Stomach (tissue), 9 donors: ENCODE measurements around the gene ACTN1. TPM values are rescaled to one million over a fixed set of nuclear protein-coding genes. Genes with fewer than 3 reads are reported as not detected.
A peak's percentile ranks its signal among the peaks of the same experiment; 100 is the strongest.

Experiments
- DNase-seq, 2 donors: peaks; one replicate each; pipeline versions ENCODE4 v3.0.0 to v3.0.0-alpha.2; 2013 to 2019
- H3K27ac ChIP-seq, 5 donors: fragments of 200-600 bp in 4 of 5; sonication (generic) in 4 of 5; one replicate each; pipeline ENCODE4 v1.5.1; 2013 to 2019; ENCODE audit warnings: mild to moderate bottlenecking in 1 of 5, moderate library complexity in 1 of 5
- H3K27me3 ChIP-seq, 3 donors: fragments of 200-600 bp; sonication (generic); one replicate each; pipeline ENCODE4 v1.5.1; 2017 to 2019; ENCODE audit warnings: mixed run types in 1 of 3
- H3K36me3 ChIP-seq, 4 donors: fragments of 200-600 bp; sonication (generic); 1 replicate in 3 of 4; 2 replicates in 1 of 4; pipeline ENCODE4 v1.5.1; 2016 to 2019
- H3K4me1 ChIP-seq, 4 donors: fragments of 200-600 bp; sonication (generic); one replicate each; pipeline ENCODE4 v1.5.1; 2016 to 2019
- H3K4me3 ChIP-seq, 4 donors: fragments of 200-600 bp; sonication (generic) in 3 of 4; one replicate each; pipeline ENCODE4 v1.5.1; 2016 to 2019; ENCODE audit warnings: mild to moderate bottlenecking in 1 of 4
- H3K9me3 ChIP-seq, 4 donors: fragments of 200-600 bp; sonication (generic); one replicate each; pipeline ENCODE4 v1.5.1; 2016 to 2019
- CTCF ChIP-seq, 7 experiments: fragments of 450-650 bp in 4 of 7; fragments of 200-600 bp in 3 of 7; sonication (generic) in 3 of 7; IDR thresholded peaks; one replicate each; pipeline ENCODE4 v1.5.1; 2016 to 2019; ENCODE audit warnings: antibody characterized with exemption in 7 of 7, control low read depth in 2 of 7, mild to moderate bottlenecking in 1 of 7
- EP300 ChIP-seq: sonication (generic); formaldehyde crosslinking; IDR thresholded peaks from one replicate; pipeline ENCODE4 v1.6.1; 2017; ENCODE audit warnings: antibody characterized with exemption
- POLR2A ChIP-seq, 4 donors: fragments of 450-650 bp; IDR thresholded peaks; one replicate each; pipeline ENCODE4 v1.6.1; 2016; ENCODE audit warnings: antibody characterized with exemption in 4 of 4, control low read depth in 2 of 4, mild to moderate bottlenecking in 1 of 4, moderate library complexity in 1 of 4
- POLR2AphosphoS5 ChIP-seq, 3 donors: sonication (generic); formaldehyde crosslinking; IDR thresholded peaks; one replicate each; pipeline ENCODE4 v1.6.1; 2016; ENCODE audit warnings: antibody characterized with exemption in 3 of 3
- WGBS, 5 donors: extraction: QIAGEN DNeasy Blood & Tissue Kit in 3 of 5; methylation state at CpG; one replicate each; pipeline versions ENCODE4 v1.1.5 to v1.1.7; 2013 to 2018; 5-methylcytosine and 5-hydroxymethylcytosine counted together
- intact Hi-C: fragments of 100-400 bp; cut with DNase I; formaldehyde crosslinking; loops from one replicate; pipeline ENCODE4 v1.15.1; 2023; ENCODE audit warnings: low total_unique reads
- polyA plus RNA-seq, 3 donors: library from polyadenylated mRNA; stranded (reverse); fragments of 200-250 nt; gene quantifications; one replicate each; pipeline ENCODE4 v1.2.3, GENCODE V29; 2013
- total RNA-seq, 5 donors: library from RNA; depleted of rRNA; stranded (reverse); fragments of >200 nt; gene quantifications; one replicate each; pipeline versions ENCODE4 v1.1.0 to v1.2.3, GENCODE V29; 2014 to 2016
- donor health status: healthy with polysubstance abuse.
- donor health status: Bipolar disorder and iron deficiency.
- donor health status: healthy.

Gene ACTN1
- total and polyA plus RNA-seq, 8 donors, result 25.7 to 504 (median 196) TPM

- H3K36me3 ChIP-seq, result no peaks in the 10 kb centered on the region
- no peaks in the 10 kb centered on the region for H3K9me3 ChIP-seq
- H3K4me3 ChIP-seq, result peak overlapping the region in 1 of 4 donors; percentile 28
- peaks cover 82 to 100% (median 94%) of the 10 kb centered on the region in 4 donors for H3K4me1 ChIP-seq
- peak in 1 of 2 donors; percentile 49 for DNase-seq
- H3K27me3 ChIP-seq, result no peaks in the 10 kb centered on the region
- intact Hi-C loops, result no loop called here
- TF ChIP-seq EP300, result no peak
- no peak for TF ChIP-seq CTCF (IDR thresholded peaks at IDR 0.05)
- TF ChIP-seq POLR2A (IDR thresholded peaks at IDR 0.05), result no peak
- no peak for TF ChIP-seq POLR2AphosphoS5 (IDR thresholded peaks at IDR 0.05)
- peak overlapping the region; percentile 79 to 91 (median 85) for H3K27ac ChIP-seq
- 51 to 63% (median 54%) methylated on average over 11 of the region's 11 CpGs for WGBS, 5 donors
Measured at GRCh38 chr14:68939181-68939892, 39.8 kb downstream of the ACTN1 start.

DNA sequence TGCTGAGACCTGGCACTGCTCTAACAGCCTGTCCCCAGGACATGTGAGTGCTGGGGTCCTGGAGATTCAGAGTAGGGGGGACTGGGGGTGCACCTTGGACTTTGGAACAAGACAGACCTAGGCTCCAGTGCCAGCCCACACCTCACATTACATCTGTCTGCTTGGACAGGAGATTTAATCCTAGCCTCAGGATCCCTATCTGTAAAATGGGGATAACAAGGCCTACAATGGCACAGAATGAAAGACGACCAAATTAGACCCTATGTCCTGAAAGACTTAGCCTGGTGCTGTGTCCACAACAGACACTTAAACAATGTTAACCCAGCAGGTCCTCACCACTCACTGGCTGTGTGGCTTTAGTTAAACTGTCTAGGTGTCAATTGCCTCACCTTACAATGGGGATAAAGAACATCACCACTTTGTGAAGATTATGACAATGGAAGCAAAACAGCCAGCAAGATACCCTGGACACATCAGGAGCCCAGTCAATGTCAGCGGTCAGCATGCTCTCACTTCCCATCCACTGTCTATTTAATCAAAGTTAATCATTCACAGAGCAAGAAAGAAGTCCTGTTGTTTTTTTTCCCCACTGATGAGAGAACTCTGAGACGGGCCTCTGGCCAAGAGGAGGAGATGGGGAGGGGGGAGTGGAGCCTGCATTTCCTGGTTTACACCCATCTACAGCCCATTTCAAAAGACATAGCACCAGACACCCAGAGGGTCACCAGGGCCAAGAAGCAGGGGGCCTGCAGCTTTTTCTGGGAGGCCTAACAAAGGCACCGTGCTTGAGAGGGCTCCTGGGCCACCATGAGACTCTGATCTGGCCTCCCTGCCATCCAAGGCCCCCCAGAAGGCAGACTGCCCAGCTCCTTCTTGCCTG, 40.6 kb downstream of the ACTN1 start:
- peaks cover 81 to 99% (median 95%) of the 10 kb centered on the region in 4 donors for H3K4me1 ChIP-seq
- intact Hi-C loops, result no loop called here
- H3K27me3 ChIP-seq, result no peaks in the 10 kb centered on the region
- peak; percentile 67 to 85 for DNase-seq
- H3K9me3 ChIP-seq, result no peaks in the 10 kb centered on the region
- TF ChIP-seq EP300, result no peak
- no peak for TF ChIP-seq POLR2A (IDR thresholded peaks at IDR 0.05)
- TF ChIP-seq POLR2AphosphoS5 (IDR thresholded peaks at IDR 0.05), result no peak
- no peak for TF ChIP-seq CTCF (IDR thresholded peaks at IDR 0.05)
- peak overlapping the region; percentile 79 to 91 (median 85) for H3K27ac ChIP-seq
- 19 to 44% (median 26%) methylated on average over 4 of the region's 4 CpGs for WGBS, 5 donors
- H3K4me3 ChIP-seq, result peak overlapping the region in 1 of 4 donors; percentile 28
- H3K36me3 ChIP-seq, result no peaks in the 10 kb centered on the region

GRCh38 chr14:68937471-68938270, 41.4 kb downstream of the ACTN1 start:
- Histone ChIP-seq H3K27ac (peak overlapping the region; percentile 63 to 91 (median 85)), H3K4me1 (peaks cover 81 to 99% (median 92%) of the 10 kb centered on the region in 4 donors), H3K36me3 (no peaks in the 10 kb centered on the region), H3K27me3 (no peaks in the 10 kb centered on the region), H3K9me3 (no peaks in the 10 kb centered on the region), H3K4me3 (peak overlapping the region in 1 of 4 donors; percentile 28)
- TF ChIP-seq POLR2AphosphoS5 (IDR thresholded peaks at IDR 0.05), result peak; percentile 85 to 91 (median 86)
- TF ChIP-seq CTCF (IDR thresholded peaks at IDR 0.05), result peak in 3 of 7 experiments; percentile 15 to 47 (median 22)
- TF ChIP-seq POLR2A (IDR thresholded peaks at IDR 0.05), result no peak
- TF ChIP-seq EP300, result peak; percentile 87
- DNase-seq, result peak; percentile 76 to 84
- intact Hi-C loops, result no loop called here
- 24 to 43% (median 37%) methylated on average over 7 to 11 of the region's 11 CpGs for WGBS, 5 donors

DNA sequence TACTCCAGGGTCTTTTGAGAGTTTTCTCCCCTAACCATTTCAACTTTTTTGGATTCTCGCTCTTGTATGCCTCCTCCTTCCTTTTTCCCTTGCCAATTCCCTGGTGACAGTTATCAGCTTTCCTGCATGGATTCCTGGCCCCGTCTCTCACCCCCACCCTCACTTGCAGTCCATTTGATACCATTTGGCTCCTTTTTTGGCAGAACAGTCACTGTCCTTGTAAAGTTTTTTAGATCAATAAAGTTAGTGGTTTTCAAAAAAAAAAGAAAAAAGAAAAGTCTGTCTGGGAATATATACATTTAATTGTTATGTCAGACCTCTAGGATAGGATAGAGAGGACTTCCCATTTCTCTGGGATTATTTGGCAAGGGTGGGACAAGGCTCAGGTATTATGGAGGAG, 42.1 kb downstream of the ACTN1 start:
- WGBS, 5 donors, result 60 to 76% (median 74%) methylated on average over 2 of the region's 2 CpGs
- peaks cover 77 to 99% (median 89%) of the 10 kb centered on the region in 4 donors for H3K4me1 ChIP-seq
- TF ChIP-seq EP300, result no peak
- TF ChIP-seq POLR2AphosphoS5 (IDR thresholded peaks at IDR 0.05), result no peak
- H3K27me3 ChIP-seq, result no peaks in the 10 kb centered on the region
- H3K36me3 ChIP-seq, result no peaks in the 10 kb centered on the region
- DNase-seq, result no peak
- peak overlapping the region; percentile 32 to 91 (median 85) for H3K27ac ChIP-seq
- intact Hi-C loops, result no loop called here
- H3K4me3 ChIP-seq, result no peak overlapping the region
- H3K9me3 ChIP-seq, result no peaks in the 10 kb centered on the region
